GM23338 (cell line): Measurements from ENCODE around the gene RIN3. TPM values are rescaled to one million over a fixed set of nuclear protein-coding genes. Genes with fewer than 3 reads are reported as not detected.

ENCODE experiments used
- ATAC-seq: fragments of 200-7000 bp; cut with Tn5 transposase; 3 replicates; pipeline ENCODE4 v1.9.1; 2020
- DNase-seq: peaks from one replicate; pipeline ENCODE4 v3.0.0-alpha.2; 2015; ENCODE audit warnings: low spot score
- H2AFZ ChIP-seq: fragments of 200-600 bp; sonication (generic); 2 replicates; pipeline ENCODE4 v1.8.0; 2016; ENCODE audit warnings: antibody characterized with exemption, mild to moderate bottlenecking, moderate library complexity
- H3F3A ChIP-seq: fragments of 200-600 bp; sonication (generic); replicated peaks from 2 replicates; pipeline ENCODE4 v1.8.0; 2017; ENCODE audit warnings: antibody characterized with exemption, mixed run types, low read depth
- H3K27ac ChIP-seq: fragments of 200-600 bp; sonication (generic); 2 replicates; pipeline ENCODE4 v1.6.1; 2016; ENCODE audit warnings: low read depth
- H3K27me3 ChIP-seq: fragments of 200-600 bp; sonication (generic); 2 replicates; pipeline ENCODE4 v1.8.0; 2016; ENCODE audit warnings: mild to moderate bottlenecking, mixed run types, moderate library complexity; ENCODE audit not compliant: insufficient read depth
- H3K36me3 ChIP-seq: fragments of 200-600 bp; sonication (generic); 2 replicates; pipeline ENCODE4 v1.8.0; 2016; ENCODE audit warnings: mild to moderate bottlenecking; ENCODE audit not compliant: insufficient read depth
- H3K4me1 ChIP-seq: fragments of 200-600 bp; sonication (generic); 2 replicates; pipeline ENCODE4 v1.8.0; 2016; ENCODE audit warnings: mild to moderate bottlenecking, moderate library complexity; ENCODE audit not compliant: insufficient read depth
- H3K4me2 ChIP-seq: fragments of 200-600 bp; sonication (generic); 2 replicates; pipeline ENCODE4 v1.7.1; 2017; ENCODE audit warnings: mixed run types
- H3K4me3 ChIP-seq: fragments of 200-600 bp; sonication (generic); 2 replicates; pipeline ENCODE4 v1.6.1; 2016; ENCODE audit warnings: mixed run types
- H3K79me2 ChIP-seq: fragments of 200-600 bp; sonication (generic); replicated peaks from 2 replicates; pipeline ENCODE4 v1.8.0; 2017; ENCODE audit warnings: mild to moderate bottlenecking; ENCODE audit not compliant: insufficient read depth
- H3K9me2 ChIP-seq: fragments of 200-600 bp; sonication (generic); 2 replicates; pipeline ENCODE4 v1.8.0; 2017; ENCODE audit not compliant: insufficient read depth
- H4K20me1 ChIP-seq: fragments of 200-600 bp; sonication (generic); replicated peaks from 2 replicates; pipeline ENCODE4 v1.8.0; 2017; ENCODE audit warnings: mild to moderate bottlenecking; ENCODE audit not compliant: insufficient read depth
- H3K27ac Mint-ChIP-seq: 2 replicates; pipeline ENCODE4 v1.8.0; 2020; ENCODE audit warnings: inconsistent platforms, mild to moderate bottlenecking, moderate library complexity, mixed read lengths
- H3K27me3 Mint-ChIP-seq: 3 replicates; pipeline ENCODE4 v1.8.0; 2022; ENCODE audit warnings: low read depth, mild to moderate bottlenecking, moderate library complexity, mixed read lengths, inconsistent platforms; ENCODE audit not compliant: insufficient read depth, poor library complexity
- H3K36me3 Mint-ChIP-seq: 3 replicates; pipeline ENCODE4 v1.8.0; 2021; ENCODE audit warnings: low read depth, mild to moderate bottlenecking, inconsistent platforms, moderate library complexity, mixed read lengths
- H3K4me1 Mint-ChIP-seq: 3 replicates; pipeline ENCODE4 v1.8.0; 2020; ENCODE audit warnings: mild to moderate bottlenecking, inconsistent platforms, mixed read lengths
- H3K4me3 Mint-ChIP-seq: 3 replicates; pipeline ENCODE4 v1.8.0; 2021; ENCODE audit warnings: moderate library complexity, mild to moderate bottlenecking, inconsistent platforms, mixed read lengths
- H3K9me3 Mint-ChIP-seq: 3 replicates; pipeline ENCODE4 v1.8.0; 2020; ENCODE audit warnings: moderate library complexity, mild to moderate bottlenecking, inconsistent platforms, mixed read lengths
- CREB1 ChIP-seq: fragments of 250-450 bp; sonication (Bioruptor Pico); IDR thresholded peaks from 2 replicates; pipeline ENCODE4 v1.5.0; 2020; ENCODE audit warnings: low read depth, mild to moderate bottlenecking, moderate library complexity
- EZH2 ChIP-seq: fragments of 200-600 bp; sonication (generic); IDR thresholded peaks from one replicate; pipeline ENCODE4 v1.8.0; 2017; ENCODE audit warnings: antibody characterized with exemption, mild to moderate bottlenecking, low read depth; ENCODE audit not compliant: unreplicated experiment
- POLR2AphosphoS5 ChIP-seq: IDR thresholded peaks from 2 replicates; pipeline ENCODE4 v1.6.1; 2016; ENCODE audit warnings: antibody characterized with exemption, low read depth
- STAT1 ChIP-seq: IDR thresholded peaks from one replicate; pipeline ENCODE4 v1.6.1; 2016; ENCODE audit warnings: antibody characterized with exemption; ENCODE audit not compliant: unreplicated experiment
- ZNF114 ChIP-seq: fragments of 250-450 bp; sonication (Bioruptor Pico); IDR thresholded peaks from 2 replicates; pipeline ENCODE4 v1.5.0; 2020; ENCODE audit warnings: mild to moderate bottlenecking, moderate library complexity
- ZNF331 ChIP-seq: fragments of 250-450 bp; sonication (Bioruptor Pico); IDR thresholded peaks from 2 replicates; pipeline ENCODE4 v1.5.0; 2020; ENCODE audit warnings: low read depth, mild to moderate bottlenecking, moderate library complexity
- polyA plus RNA-seq: library from polyadenylated mRNA; unstranded; fragments of >200 nt; fragmentation: Nextera tagmentation; extraction: Ambion mirVana; gene quantifications from 2 replicates; pipeline ENCODE4 v1.2.1, GENCODE V29; 2016
- total RNA-seq: library from RNA; depleted of rRNA; stranded (reverse); fragments of >200 nt; shearing (Covaris generic); gene quantifications from 2 replicates; pipeline ENCODE4 v1.2.3, GENCODE V29; 2014
- TF ChIP-seq, protein P1 (sequence below): fragments of 250-450 bp; sonication (Bioruptor Pico); IDR thresholded peaks from 2 replicates; pipeline ENCODE4 v1.5.0; 2020; ENCODE audit warnings: mild to moderate bottlenecking, moderate library complexity
- TF ChIP-seq, protein P2 (sequence below): IDR thresholded peaks from one replicate; pipeline ENCODE4 v1.6.1; 2018; ENCODE audit warnings: antibody characterized with exemption; ENCODE audit not compliant: unreplicated experiment
- TF ChIP-seq, protein P3 (sequence below), 2 experiments: fragments of 200-600 bp in 1 of 2; sonication (generic) in 1 of 2; conservative IDR thresholded peaks; 2 replicates each; pipeline versions ENCODE4 v1.5.1 to v1.6.1; 2016 to 2017; ENCODE audit warnings: antibody characterized with exemption in 2 of 2, low read depth in 2 of 2, mild to moderate bottlenecking in 2 of 2, moderate library complexity in 1 of 2

Gene RIN3
- total and polyA plus RNA-seq, 2 experiments from 2014 or later, result 0.97 to 1.5 TPM

DNA sequence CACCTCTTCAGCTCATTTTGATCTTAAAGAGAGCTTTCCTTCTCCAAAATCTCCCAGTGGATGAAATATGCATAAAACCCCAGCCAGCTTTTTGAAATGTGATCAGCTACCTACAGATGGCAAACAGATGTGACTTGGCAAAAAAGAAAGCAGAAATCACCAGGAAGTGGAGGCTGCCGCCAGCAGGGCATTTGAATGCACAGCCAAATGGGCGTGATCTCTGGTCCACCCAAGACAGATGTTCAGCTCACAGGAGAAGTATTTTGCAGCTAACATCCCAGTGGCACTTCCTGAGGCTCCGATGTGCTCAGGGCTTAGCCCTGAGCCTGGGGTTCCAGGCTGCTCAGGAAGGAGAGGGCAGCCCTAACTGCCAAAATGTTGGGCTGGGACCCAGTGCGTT, 156.6 kb downstream of the RIN3 start:
- ATAC-seq, result no peak
- no peaks in the 10 kb centered on the region for H3K9me3 Mint-ChIP-seq
- Histone ChIP-seq H3K27me3 (no peaks in the 10 kb centered on the region), H3F3A (no peaks in the 10 kb centered on the region), H3K36me3 (no peaks in the 10 kb centered on the region), H4K20me1 (no peaks in the 10 kb centered on the region), H3K4me3 (no peak overlapping the region), H3K4me2 (no peak overlapping the region), H2AFZ (no peak overlapping the region), H3K9me2 (no peaks in the 10 kb centered on the region), H3K79me2 (no peaks in the 10 kb centered on the region), H3K4me1 (no peaks in the 10 kb centered on the region), H3K27ac (no peak overlapping the region)
- TF ChIP-seq, protein P1, sequence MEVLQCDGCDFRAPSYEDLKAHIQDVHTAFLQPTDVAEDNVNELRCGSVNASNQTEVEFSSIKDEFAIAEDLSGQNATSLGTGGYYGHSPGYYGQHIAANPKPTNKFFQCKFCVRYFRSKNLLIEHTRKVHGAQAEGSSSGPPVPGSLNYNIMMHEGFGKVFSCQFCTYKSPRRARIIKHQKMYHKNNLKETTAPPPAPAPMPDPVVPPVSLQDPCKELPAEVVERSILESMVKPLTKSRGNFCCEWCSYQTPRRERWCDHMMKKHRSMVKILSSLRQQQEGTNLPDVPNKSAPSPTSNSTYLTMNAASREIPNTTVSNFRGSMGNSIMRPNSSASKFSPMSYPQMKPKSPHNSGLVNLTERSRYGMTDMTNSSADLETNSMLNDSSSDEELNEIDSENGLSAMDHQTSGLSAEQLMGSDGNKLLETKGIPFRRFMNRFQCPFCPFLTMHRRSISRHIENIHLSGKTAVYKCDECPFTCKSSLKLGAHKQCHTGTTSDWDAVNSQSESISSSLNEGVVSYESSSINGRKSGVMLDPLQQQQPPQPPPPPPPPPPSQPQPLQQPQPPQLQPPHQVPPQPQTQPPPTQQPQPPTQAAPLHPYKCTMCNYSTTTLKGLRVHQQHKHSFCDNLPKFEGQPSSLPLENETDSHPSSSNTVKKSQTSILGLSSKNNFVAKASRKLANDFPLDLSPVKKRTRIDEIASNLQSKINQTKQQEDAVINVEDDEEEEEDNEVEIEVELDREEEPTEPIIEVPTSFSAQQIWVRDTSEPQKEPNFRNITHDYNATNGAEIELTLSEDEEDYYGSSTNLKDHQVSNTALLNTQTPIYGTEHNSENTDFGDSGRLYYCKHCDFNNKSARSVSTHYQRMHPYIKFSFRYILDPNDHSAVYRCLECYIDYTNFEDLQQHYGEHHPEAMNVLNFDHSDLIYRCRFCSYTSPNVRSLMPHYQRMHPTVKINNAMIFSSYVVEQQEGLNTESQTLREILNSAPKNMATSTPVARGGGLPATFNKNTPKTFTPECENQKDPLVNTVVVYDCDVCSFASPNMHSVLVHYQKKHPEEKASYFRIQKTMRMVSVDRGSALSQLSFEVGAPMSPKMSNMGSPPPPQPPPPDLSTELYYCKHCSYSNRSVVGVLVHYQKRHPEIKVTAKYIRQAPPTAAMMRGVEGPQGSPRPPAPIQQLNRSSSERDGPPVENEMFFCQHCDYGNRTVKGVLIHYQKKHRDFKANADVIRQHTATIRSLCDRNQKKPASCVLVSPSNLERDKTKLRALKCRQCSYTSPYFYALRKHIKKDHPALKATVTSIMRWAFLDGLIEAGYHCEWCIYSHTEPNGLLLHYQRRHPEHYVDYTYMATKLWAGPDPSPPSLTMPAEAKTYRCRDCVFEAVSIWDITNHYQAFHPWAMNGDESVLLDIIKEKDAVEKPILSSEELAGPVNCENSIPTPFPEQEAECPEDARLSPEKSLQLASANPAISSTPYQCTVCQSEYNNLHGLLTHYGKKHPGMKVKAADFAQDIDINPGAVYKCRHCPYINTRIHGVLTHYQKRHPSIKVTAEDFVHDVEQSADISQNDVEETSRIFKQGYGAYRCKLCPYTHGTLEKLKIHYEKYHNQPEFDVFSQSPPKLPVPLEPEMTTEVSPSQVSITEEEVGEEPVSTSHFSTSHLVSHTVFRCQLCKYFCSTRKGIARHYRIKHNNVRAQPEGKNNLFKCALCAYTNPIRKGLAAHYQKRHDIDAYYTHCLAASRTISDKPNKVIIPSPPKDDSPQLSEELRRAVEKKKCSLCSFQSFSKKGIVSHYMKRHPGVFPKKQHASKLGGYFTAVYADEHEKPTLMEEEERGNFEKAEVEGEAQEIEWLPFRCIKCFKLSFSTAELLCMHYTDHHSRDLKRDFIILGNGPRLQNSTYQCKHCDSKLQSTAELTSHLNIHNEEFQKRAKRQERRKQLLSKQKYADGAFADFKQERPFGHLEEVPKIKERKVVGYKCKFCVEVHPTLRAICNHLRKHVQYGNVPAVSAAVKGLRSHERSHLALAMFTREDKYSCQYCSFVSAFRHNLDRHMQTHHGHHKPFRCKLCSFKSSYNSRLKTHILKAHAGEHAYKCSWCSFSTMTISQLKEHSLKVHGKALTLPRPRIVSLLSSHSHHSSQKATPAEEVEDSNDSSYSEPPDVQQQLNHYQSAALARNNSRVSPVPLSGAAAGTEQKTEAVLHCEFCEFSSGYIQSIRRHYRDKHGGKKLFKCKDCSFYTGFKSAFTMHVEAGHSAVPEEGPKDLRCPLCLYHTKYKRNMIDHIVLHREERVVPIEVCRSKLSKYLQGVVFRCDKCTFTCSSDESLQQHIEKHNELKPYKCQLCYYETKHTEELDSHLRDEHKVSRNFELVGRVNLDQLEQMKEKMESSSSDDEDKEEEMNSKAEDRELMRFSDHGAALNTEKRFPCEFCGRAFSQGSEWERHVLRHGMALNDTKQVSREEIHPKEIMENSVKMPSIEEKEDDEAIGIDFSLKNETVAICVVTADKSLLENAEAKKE, result no peak
- TF ChIP-seq, protein P2, sequence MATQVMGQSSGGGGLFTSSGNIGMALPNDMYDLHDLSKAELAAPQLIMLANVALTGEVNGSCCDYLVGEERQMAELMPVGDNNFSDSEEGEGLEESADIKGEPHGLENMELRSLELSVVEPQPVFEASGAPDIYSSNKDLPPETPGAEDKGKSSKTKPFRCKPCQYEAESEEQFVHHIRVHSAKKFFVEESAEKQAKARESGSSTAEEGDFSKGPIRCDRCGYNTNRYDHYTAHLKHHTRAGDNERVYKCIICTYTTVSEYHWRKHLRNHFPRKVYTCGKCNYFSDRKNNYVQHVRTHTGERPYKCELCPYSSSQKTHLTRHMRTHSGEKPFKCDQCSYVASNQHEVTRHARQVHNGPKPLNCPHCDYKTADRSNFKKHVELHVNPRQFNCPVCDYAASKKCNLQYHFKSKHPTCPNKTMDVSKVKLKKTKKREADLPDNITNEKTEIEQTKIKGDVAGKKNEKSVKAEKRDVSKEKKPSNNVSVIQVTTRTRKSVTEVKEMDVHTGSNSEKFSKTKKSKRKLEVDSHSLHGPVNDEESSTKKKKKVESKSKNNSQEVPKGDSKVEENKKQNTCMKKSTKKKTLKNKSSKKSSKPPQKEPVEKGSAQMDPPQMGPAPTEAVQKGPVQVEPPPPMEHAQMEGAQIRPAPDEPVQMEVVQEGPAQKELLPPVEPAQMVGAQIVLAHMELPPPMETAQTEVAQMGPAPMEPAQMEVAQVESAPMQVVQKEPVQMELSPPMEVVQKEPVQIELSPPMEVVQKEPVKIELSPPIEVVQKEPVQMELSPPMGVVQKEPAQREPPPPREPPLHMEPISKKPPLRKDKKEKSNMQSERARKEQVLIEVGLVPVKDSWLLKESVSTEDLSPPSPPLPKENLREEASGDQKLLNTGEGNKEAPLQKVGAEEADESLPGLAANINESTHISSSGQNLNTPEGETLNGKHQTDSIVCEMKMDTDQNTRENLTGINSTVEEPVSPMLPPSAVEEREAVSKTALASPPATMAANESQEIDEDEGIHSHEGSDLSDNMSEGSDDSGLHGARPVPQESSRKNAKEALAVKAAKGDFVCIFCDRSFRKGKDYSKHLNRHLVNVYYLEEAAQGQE, result no peak
- TF ChIP-seq POLR2AphosphoS5, result no peak
- no peak for TF ChIP-seq STAT1
- TF ChIP-seq EZH2, result no peak
- no peak for TF ChIP-seq ZNF331
- TF ChIP-seq CREB1, result no peak
- TF ChIP-seq ZNF114 (CRISPR knock-in tag), result no peak
- TF ChIP-seq, protein P3, sequence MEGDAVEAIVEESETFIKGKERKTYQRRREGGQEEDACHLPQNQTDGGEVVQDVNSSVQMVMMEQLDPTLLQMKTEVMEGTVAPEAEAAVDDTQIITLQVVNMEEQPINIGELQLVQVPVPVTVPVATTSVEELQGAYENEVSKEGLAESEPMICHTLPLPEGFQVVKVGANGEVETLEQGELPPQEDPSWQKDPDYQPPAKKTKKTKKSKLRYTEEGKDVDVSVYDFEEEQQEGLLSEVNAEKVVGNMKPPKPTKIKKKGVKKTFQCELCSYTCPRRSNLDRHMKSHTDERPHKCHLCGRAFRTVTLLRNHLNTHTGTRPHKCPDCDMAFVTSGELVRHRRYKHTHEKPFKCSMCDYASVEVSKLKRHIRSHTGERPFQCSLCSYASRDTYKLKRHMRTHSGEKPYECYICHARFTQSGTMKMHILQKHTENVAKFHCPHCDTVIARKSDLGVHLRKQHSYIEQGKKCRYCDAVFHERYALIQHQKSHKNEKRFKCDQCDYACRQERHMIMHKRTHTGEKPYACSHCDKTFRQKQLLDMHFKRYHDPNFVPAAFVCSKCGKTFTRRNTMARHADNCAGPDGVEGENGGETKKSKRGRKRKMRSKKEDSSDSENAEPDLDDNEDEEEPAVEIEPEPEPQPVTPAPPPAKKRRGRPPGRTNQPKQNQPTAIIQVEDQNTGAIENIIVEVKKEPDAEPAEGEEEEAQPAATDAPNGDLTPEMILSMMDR (conservative IDR thresholded peaks at IDR 0.05; ENCODE audit: low read depth in 2 of 2), result no peak
- no peak overlapping the region for H3K4me3 Mint-ChIP-seq
- no peaks in the 10 kb centered on the region for H3K36me3 Mint-ChIP-seq
- peaks cover 3% of the 10 kb centered on the region; the same call in 2 of the 3 replicates for H3K4me1 Mint-ChIP-seq
- no peak overlapping the region for H3K27ac Mint-ChIP-seq
- H3K27me3 Mint-ChIP-seq, result peaks cover 4% of the 10 kb centered on the region
- DNase-seq, result no peak
